GM21360 (cell line): ENCODE results near the gene SLC22A23.

Experiments used
- ATAC-seq: cut with Tn5 transposase; IDR thresholded peaks from one replicate; pipeline ENCODE4 v1.9.1; 2021; ENCODE audit warnings: mild to moderate bottlenecking, moderate library complexity; ENCODE audit not compliant: unreplicated experiment

SLC22A23 gene

DNA sequence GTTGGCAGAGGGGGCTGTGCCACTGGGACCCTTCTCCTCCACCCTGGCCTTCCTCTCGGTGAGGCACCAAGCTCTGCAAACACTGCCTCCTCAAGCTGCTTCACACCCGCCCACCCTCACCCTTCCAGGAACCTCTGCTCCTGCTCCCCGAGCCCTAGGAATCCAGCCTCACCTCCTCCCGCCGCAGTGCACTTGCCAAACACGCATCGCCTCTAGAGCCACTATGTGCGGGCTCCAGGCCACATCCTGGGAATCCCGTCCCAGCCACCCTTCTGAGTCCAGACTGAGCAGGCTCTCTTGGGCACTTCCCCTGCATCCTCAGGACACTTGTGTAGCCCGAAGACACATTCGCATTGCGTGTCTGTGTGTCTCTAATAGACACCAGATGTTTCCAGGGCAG, 179.6 kb downstream of the SLC22A23 start:
- ATAC-seq = no peak

DNA sequence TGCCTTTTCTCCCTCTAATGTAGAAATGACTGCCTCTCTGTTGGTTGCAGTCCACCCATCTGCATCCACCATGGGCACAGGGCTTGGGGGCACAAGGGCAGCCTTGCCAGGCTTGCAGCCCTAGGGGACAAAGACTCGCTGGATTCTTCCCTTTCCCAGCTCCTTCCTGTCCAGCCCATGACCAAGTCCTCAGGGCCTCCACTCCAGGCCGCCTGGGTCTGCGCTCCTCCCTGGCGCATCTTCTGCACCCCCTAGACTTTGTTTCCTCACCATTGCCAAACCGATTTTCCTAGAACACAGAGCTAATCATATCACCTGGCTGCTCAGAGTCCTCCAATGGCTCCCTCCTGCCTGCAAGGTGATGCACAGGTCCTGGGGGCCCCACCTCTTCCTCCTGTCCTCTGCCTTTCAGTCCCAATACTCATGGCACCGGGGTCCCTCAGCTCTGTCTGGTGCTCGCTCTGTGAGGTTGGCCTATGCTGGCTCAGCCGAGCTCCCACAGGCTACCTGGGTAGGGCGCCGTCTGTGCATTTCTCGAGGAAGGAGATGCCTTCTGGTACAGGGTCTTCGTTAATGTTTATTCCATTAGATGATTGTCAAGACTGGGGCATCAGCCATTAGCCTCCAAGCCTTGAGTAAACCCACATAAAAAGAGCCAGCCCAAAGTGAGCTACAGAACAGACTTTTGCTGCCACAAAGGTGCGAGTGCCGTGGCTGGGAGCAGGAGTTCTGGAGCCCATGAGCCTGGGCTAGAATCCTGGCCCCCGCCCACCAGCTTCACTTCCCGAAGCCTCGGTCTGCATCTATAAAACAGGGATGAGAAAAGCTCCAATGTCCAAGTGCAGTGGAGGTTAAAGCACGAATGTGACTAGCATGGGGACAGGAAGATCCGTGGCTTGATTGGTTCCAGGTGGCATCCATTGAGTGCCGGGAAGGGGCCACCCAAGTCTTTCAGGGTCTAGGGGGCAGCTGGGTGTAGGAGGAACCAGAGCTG, 180.4 kb downstream of the SLC22A23 start:
- ATAC-seq = no peak

DNA sequence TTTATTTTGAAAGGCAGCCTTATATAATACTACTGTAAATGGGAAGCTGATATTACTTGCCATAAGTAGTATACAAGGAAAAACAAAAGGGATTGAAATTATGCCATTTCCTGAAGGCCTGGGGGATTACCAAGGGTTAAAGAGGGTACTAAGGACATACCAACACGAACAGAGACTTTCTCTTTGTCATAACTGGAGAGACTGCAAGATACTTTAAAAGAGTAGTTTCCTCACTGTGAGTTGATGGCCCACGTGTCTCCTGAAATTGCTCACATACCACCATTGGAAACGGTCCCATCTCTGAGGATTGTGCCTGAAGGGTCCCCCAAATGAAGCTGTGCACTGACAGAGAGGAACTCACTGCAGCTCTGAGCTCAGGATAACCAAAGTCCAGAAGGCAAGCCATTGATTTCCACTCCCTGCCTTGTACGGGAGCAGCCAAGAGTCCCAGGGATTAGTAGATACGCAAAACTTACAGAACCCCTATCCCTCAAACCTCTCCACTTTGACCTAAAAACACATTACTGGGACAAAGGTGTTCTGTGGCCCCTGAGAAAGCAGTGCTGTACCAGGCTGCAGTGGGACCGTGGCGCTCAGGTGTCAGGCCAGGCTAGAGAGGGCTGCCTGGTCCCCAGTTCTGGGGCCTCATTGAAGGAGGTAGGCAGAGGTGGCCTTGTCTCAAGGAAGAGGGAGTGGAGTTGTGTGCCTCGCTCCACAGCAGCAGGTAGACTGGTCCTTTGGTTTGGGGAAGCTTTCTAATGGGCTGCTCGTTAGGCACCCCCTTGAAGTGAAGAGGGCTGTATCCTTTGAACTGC, 182.9 kb downstream of the SLC22A23 start:
- ATAC-seq = no peak

DNA sequence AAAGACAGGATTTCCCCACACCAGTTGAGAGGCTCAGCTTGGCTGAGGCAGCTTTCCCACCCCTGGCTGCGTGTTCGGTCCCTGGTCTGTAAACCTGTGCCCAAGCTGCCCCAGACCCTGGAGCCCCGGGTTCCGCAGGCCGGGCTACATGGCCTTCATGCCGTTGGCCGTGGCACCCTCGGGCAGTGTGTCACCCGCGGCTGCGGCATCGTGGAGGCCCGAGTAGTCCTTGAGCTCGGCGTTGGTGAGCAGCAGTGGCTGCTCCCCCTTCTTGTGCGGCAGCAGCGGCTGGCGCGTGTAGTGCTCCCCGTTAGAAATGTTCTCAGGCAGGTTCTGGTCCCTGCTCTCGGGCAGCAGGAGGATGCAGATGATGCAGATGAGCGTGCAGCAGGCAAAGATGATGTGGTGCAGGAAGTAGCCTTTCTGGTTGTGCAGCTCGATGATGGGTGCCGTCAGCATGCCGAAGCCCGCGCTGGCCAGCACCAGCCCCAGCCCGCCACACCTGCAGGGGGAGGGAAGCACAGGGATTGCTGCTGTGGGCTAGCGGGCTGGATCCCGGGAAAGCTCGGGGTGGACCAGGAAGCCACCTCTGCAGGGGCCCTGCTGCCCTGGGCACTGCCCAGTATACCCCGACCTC, 183.8 kb downstream of the SLC22A23 start:
- ATAC-seq = no peak

DNA sequence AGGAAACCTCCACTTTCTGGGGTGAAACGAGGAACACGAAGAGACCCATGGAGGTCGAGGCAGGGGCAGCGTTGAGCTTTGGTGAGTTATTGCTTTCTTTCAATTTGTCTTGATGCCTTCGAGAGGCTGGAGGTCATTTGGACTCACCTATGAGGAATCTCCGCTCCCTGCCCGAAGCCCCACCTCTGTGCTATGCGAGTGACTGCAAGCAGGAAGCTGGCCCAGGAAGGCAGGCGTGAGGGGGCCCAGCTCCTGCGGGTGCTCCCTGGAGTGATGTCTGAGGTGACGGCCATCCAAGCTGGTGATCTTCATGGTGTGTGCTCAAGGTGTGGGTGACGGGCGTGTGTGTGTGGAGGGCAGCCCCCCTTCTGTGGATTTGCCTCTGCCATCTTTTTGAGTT, 185.1 kb downstream of the SLC22A23 start:
- no peak for ATAC-seq

DNA sequence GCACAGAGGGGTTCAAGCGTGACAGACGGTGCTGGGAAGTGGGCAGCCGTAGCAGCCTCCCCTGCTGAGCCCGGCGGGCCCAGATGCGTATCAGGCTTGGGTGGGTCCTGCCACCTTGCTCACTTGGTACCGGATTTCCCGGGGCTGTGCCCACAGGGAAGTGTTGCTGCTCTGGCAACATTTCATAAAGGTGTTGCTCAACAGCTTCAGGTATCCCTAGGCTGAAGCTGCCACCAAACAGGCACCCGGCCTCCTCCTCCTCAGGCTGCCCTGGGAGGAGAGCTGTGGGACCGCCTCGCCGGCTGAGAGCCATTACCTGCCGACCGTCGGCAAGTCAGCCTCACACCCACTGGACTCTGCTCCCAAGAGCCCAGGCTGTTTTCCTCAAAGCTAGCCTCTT, 186.6 kb downstream of the SLC22A23 start:
- ATAC-seq = no peak

DNA sequence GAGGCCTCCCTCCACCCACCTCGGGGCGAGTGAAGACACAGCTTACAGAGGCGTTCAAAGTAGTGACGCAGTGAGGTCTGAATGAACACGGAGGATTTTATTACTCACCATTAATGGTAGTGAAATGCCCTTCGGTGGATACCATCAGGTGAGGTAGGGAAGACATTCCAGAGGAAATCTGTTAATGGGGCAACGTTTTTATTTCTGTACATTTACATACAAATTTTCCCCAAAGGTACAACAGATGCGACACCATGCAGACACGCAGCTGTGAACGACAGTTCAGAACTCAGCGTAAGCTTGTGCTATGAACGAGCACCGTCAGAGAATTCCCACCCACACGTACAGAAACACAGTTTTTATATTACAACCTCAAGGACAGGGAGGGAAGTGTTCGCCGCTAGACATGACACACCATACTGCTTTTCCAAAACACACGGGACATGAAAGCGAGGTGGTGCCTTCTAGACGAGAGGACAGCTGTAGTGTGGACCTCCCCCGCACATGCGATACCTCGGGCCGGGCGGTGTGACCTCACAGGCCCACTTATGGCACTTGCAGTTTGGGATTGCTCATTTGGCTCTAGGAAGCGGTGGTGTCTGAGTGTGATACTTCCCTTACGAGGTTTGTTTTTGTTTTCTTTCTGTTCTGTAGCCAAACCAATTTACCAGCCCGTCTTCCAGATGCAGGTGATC, 187.4 kb downstream of the SLC22A23 start:
- no peak for ATAC-seq

DNA sequence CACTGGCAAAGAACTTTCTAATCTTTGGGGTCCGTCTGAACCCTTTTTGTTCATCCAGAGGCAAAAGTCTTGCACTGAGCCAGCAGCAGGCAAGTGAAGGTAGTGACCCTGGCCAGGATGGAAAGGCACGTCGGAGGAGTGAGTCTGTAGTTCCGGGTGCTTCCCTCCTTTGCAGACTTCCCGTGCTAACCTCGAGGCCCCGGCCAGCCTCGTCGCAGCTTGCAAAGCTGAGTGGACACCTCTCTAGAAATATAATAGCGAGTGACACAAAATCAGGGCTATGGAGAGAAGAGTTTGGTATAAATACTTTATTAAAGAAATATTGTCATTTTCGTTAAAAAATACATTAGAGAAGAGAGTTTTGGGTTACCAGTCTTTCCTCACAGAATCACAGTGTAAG, 188.2 kb downstream of the SLC22A23 start:
- ATAC-seq = no peak

DNA sequence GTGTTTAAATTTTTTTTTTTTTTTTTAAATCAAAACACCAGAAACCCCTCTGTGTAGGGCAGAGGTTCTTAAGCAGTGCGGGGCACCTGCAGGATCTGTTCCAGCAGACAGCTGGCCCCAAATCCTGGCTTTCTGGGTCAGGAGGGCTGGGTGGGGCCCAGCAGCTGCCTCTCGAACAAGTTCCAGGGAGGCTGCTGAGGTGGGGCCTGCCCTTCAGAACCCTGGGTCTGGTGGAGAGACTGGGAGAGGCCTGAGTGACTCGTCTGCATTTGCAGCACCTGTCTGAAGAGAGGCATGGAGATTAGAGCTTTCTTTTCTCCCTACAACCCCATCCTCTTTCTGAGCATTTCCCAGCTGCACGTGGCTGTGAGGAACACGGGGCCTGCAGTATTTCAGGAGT, 189.7 kb downstream of the SLC22A23 start:
- ATAC-seq = no peak

DNA sequence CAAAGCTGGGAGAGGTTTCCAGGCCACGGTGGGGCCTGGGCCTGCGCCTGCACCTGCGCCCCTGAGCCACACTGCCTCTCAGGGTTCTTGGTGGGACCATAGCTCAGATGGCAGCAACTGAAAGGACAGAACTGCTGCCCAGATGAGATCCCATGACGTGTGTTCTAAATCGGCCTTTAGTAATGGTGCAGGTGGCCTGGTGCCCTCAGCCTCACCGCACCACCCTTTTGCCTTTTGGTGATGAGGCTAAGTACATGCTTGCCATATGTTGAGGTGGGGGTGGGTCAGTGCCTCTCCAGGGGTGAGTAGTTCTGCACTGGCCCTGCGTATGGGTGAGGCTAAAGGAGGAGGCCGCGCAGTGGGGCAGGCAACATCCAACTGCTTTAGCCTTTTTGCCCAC, 190.7 kb downstream of the SLC22A23 start:
- ATAC-seq = no peak

DNA sequence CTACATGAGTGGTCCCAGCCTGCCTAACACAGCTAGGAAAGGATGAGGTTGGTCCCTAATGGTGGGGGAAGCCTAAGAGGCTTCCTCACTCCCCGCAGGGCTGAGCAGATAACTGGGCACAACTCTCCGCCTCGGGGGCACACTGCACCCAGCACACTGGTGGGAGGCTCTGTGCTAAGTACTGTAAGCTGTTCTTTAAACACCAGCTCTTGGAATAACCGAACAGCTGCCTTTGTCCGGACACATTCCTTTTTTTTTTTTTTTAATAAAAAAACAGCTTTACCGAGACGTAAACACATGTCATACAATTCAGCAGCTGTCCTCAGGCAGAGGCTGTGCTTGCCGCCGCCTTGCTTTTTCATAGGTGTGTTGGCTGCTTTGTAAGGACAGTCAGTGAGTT, 191.2 kb downstream of the SLC22A23 start:
- no peak for ATAC-seq

DNA sequence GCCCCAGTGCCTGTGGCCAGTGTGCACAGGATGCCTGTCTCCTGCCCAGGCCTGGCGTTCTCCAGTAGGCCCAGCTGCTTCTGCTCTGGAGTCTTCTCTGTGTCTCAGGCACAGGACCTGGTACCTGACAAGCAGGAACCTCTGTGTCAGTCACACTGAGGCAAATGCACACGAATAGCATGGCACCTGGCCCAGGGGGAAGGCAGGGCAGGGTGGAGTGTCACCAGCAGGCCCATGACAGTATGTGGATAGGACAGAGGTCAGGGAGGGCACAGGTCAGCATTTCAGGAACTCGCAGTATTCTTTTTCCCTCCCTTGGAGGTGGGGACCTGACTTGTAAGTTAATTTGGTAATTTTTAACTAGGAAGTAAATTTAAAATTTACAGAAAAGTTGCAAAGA, 192.5 kb downstream of the SLC22A23 start:
- ATAC-seq = no peak

DNA sequence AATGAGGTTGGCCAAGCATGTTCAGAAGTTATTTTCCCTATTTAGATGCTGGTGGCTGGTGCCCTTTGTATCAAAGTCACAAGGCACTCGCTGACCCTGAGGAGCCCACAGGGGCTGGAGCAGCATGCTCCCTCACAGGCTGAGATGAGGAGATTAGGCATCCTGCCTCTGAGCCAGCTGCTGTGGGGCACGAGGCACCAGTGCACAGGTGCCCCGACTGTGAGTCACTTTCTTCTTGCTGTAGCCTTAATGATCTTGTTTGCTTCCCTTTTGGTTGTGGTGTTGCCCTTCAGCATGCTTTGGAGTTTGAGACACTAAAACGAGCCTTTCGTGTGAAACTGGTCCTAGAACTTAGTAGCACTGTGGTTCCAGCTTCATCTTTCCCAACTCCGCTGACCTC, 193.8 kb downstream of the SLC22A23 start:
- ATAC-seq = no peak

DNA sequence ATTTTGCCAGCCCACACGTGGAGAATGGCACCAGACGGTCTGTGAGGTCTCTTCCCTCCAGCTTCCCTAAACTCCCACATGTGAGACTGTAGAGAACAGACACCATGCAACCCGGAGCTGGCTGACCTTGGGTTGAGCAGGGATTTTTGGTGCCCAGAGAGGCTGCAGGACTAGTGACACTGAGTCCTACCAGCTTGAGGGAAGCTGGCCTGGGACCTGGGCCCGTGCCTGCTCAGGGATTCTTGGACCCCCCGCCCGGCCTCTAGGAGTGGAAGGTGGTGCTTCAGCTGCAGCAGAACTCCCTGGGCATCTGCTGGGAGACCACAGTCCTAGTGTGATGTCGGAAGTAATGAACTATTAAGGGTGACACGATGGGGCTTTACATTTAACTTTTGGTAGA, 194.9 kb downstream of the SLC22A23 start:
- ATAC-seq = no peak

DNA sequence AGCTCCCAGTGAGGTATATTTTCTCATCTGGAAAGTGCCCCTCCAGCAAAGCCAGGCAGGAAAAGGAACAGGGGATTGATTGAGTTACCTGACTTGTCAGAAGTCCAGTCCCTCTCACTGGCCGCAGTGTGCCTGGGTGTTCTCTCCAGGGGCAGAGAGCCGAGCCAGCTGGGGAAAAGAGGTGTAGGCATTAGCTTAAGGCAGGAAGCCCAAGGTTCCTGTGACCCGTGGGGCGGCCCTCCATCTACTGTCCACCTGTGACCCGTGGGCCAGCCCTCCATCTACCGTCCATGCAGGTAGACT, 195.4 kb downstream of the SLC22A23 start:
- ATAC-seq = no peak

DNA sequence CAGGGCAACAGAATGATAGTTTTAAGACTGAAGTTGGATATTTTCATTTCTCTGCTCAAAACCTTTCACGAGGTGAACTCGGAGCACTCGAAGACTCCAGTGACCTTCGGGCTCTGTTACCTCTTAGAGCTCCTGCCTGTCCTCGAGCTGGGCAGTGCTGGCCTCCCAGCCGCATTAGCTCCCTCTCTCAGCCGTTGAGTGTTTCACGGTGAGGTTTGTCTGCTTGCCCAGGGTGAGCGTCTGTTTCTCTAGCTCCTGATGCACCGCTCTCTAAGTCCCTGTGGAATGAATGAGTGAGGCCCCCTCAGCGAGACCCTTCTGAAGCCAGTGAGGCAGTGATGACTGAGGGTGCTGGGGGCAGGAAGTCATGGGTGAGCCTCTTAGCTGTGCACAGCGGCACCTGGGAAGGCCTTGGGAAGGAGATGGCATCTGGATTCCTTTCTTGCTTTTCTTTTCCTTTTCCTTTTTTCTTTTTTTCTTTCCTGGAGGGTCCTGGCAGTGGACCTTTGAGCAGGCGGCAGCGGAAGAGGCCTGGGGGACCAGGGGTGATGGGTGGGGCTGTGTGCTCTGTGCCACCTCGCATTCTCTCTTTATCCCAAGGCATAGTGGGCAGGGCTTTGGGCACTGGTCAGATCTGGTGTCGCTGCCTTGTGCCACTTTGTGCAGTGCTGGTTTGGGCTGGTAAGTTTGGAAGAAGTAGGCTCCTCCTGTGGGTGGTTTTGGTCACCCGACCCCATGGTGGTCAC, 195.9 kb downstream of the SLC22A23 start:
- no peak for ATAC-seq

DNA sequence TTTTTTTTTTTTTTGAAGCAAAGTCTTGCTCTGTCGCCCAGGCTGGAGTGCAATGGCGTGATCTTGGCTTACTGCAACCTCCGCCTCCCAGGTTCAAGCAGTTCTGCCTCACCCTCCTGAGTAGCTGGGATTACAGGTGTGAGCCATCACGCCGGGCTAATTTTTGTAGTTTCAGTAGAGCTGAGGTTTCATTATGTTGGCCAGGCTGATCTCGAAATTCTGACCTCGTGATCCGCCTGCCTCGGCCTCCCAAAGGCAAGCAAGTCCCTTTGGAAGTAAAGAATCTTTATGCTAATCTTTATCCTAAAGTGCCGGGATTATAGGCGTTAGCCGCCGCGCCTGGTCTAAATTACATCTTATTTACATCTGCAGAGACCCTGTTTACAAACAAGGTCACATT, 196.6 kb downstream of the SLC22A23 start:
- no peak for ATAC-seq

DNA sequence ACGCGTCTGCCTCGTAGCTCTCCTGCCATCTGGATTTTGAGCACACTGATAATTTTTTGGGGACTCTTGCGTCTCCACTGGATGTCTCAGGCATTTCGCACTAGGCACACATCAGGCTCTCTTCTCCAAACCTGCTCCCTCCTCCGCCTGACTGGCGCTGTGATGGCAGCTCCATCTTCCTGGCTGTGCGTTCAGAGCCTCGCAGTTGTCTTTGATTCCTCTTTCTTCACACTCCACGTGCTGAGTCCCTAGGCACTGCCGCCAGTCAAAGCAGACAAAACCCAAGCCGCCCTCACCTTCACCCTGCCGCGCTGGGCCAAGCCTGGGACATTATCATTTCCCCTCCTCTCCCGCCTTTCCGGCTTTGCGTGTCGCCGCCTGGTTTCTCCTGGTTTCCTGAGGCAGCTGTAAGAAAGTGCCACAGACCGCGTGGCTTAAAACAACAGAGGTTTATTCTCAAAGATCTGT, 197.3 kb downstream of the SLC22A23 start:
- peak; percentile 30 for ATAC-seq

DNA sequence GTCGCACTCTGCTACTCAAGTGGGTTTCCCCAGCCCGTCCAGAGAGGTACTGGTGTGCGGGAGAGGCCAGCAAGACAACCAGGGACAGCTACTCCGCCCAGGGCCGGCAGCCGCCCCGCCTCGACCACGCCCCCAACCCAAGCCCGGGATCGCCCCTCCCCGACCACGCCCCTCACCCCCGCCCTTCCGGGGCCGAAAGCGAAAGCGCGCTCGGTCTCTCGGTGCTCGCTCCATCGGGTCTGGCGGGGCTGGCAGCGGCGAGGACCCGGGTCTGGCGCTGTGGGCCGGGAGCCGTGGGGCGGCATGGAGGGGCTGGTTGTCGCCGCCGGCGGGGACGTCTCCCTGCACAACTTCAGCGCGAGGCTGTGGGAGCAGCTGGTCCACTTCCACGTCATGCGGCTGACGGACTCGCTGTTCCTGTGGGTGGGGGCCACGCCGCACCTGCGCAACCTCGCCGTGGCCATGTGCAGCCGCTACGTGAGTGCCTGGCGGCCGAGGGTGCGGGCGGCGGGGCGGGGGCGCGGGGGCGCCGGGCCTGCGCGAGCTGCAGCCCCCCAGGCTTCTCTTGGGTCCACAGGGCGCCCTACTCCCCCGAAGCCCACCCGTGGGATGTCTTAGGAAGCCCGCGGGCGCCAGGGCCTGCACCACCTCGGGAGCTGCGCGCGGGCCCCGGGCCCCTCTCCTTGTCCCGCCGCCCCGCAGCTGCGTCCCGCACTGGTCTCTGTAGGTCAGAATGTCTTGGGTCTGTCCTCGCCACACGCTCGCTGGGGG, 197.9 kb downstream of the SLC22A23 start, which contains the start of gene PSMG4:
PSMG4 (plus strand) TSS at position 228 of the 771 bp plus-strand sequence; CDS start at position 304, 76 bp downstream.
- peak; percentile 64 for ATAC-seq
